ENCODE data around the gene DCAF7. TPM values are rescaled to one million over a fixed set of nuclear protein-coding genes. Genes with fewer than 3 reads are reported as not detected.

The DCAF7 gene
- total RNA-seq, 1 experiment from 2014 or later, result 60.4 TPM

- DNase-seq (ENCODE audit: low read depth, low spot score) (peak; percentile 24), ATAC-seq (peak; percentile 98)
- TF ChIP-seq POLR2AphosphoS5 (IDR thresholded peaks at IDR 0.05; ENCODE audit: low read depth, low read length) (peak; percentile 81), SIN3A (IDR thresholded peaks at IDR 0.05; ENCODE audit: borderline replicate concordance, insufficient read depth, low read depth, low read length) (peak; percentile 77; the same call in 1 of the 2 replicates), CTCF (IDR thresholded peaks at IDR 0.05) (no peak), TCF7L2 (IDR thresholded peaks at IDR 0.05; ENCODE audit: low read depth, low read length) (0 out of 2 replicates have a peak, but pooled peaks have one; percentile 19), REST (IDR thresholded peaks at IDR 0.05; ENCODE audit: insufficient read depth in 1 of 2, low read depth in 2 of 2, low read length in 1 of 2) (no peak)
- no peaks in the 10 kb centered on the region for H3K9me3 ChIP-seq (ENCODE audit: control insufficient read depth, insufficient read depth, low read depth, low read length)
- ChIA-PET CTCF (interaction anchor here (0.6 kb wide), 1 partner anchor 14 kb away, joined by 3 read pairs; no protein-coding TSS in a partner anchor), POLR2A (interaction anchor here (0.6 kb wide), 1 partner anchor 28 kb away, joined by 10 read pairs; no protein-coding TSS in a partner anchor)
- peak within 1 kb of the TSS; percentile 86 for H3K27ac ChIP-seq (ENCODE audit: low read length)
- H3K4me3 ChIP-seq (ENCODE audit: low read depth in 2 of 2, low read length in 2 of 2), result peak within 1 kb of the TSS; percentile 75 to 76
- no peaks in the 10 kb centered on the region for H3K27me3 ChIP-seq (ENCODE audit: control insufficient read depth, insufficient read depth, low read length)
- in situ Hi-C loops (cut with HindIII; ENCODE audit: low pct_unique_long_range_greater_than_20kb, low sequenced_read_pairs), result no loop called here
- intact Hi-C loops (cut with micrococcal nuclease; ENCODE audit: unreplicated experiment), result no loop called here
- H3K36me3 ChIP-seq (ENCODE audit: control insufficient read depth, insufficient read depth, low read length), result peaks cover 7% of the 10 kb centered on the region
- H3K4me1 ChIP-seq (ENCODE audit: control insufficient read depth, insufficient read depth, low read length), result peaks cover 8% of the 10 kb centered on the region
- no TSS peak for BruUV-seq (replicated peaks)
Observed at GRCh38 chr17:63600569-63601438, 50.5 kb downstream of the DCAF7 start, which contains the start of gene TACO1. TACO1 (plus strand) TSS chr17:63600895; CDS start chr17:63601084, 189 bp downstream.

- POLR2A ChIA-PET, result interaction anchor here (0.6 kb wide), 2 partner anchors 27 to 74 kb away, joined by 4 to 10 read pairs; no protein-coding TSS in a partner anchor
- H3K36me3 ChIP-seq (ENCODE audit: control insufficient read depth, insufficient read depth, low read length), result peaks cover 7% of the 10 kb centered on the region
- CTCF ChIA-PET, result no interaction called here
- in situ Hi-C loops (cut with HindIII; ENCODE audit: low pct_unique_long_range_greater_than_20kb, low sequenced_read_pairs) (no loop called here), intact Hi-C loops (cut with micrococcal nuclease; ENCODE audit: unreplicated experiment) (no loop called here)
- TSS peak; percentile 49 for BruUV-seq (replicated peaks)
- H3K27me3 ChIP-seq (ENCODE audit: control insufficient read depth, insufficient read depth, low read length), result no peaks in the 10 kb centered on the region
- H3K27ac ChIP-seq (ENCODE audit: low read length), result peak overlapping the region; percentile 86
- H3K4me3 ChIP-seq (ENCODE audit: low read depth in 2 of 2, low read length in 2 of 2), result peak overlapping the region; percentile 75 to 76
- H3K4me1 ChIP-seq (ENCODE audit: control insufficient read depth, insufficient read depth, low read length), result peaks cover 8% of the 10 kb centered on the region
- no peak for DNase-seq (ENCODE audit: low read depth, low spot score)
- ATAC-seq, result no peak
- TF ChIP-seq REST (IDR thresholded peaks at IDR 0.05; ENCODE audit: insufficient read depth in 1 of 2, low read depth in 2 of 2, low read length in 1 of 2) (no peak), SIN3A (IDR thresholded peaks at IDR 0.05; ENCODE audit: borderline replicate concordance, insufficient read depth, low read depth, low read length) (no peak), CTCF (IDR thresholded peaks at IDR 0.05) (no peak), POLR2AphosphoS5 (IDR thresholded peaks at IDR 0.05; ENCODE audit: low read depth, low read length) (no peak), TCF7L2 (IDR thresholded peaks at IDR 0.05; ENCODE audit: low read depth, low read length) (no peak)
- H3K9me3 ChIP-seq (ENCODE audit: control insufficient read depth, insufficient read depth, low read depth, low read length), result no peaks in the 10 kb centered on the region
Observed at GRCh38 chr17:63601439-63602371, 51.4 kb downstream of the DCAF7 start.
